Suprapubic skin (tissue), 3 donors: ENCODE data around the gene RTL5.

Experiments used
- CTCF ChIP-seq, 2 donors: fragments of 200-600 bp in 1 of 2; fragments of 450-650 bp in 1 of 2; sonication (generic) in 1 of 2; IDR thresholded peaks; one replicate each; pipeline ENCODE4 v1.5.1; 2016 to 2019; ENCODE audit warnings: antibody characterized with exemption in 2 of 2, mild to moderate bottlenecking in 1 of 2, moderate library complexity in 1 of 2
- POLR2A ChIP-seq, 2 donors: fragments of 450-650 bp; IDR thresholded peaks; one replicate each; pipeline ENCODE4 v1.6.1; 2017; ENCODE audit warnings: antibody characterized with exemption in 2 of 2, mild to moderate bottlenecking in 2 of 2, moderate library complexity in 2 of 2

GRCh38 chrX:72121383-72121782 is 10.3 kb downstream of the RTL5 start:
- TF ChIP-seq POLR2A (IDR thresholded peaks at IDR 0.05): no peak
- TF ChIP-seq CTCF (IDR thresholded peaks at IDR 0.05): no peak
